H1 (cell line): ENCODE data around the gene HADHB. TPM values are rescaled to one million over a fixed set of nuclear protein-coding genes. Genes with fewer than 3 reads are reported as not detected.

ENCODE experiments used
- CTCF ChIA-PET: fragments of 300-600 bp; sonication (Branson Sonifier 250); formaldehyde crosslinking; loops from one replicate; lab custom pipeline; 2021; ENCODE audit not compliant: partially characterized antibody; lab: Charles Lee
- POLR2A ChIA-PET: fragments of 300-600 bp; sonication (Branson Sonifier 250); formaldehyde crosslinking; loops from one replicate; lab custom pipeline; 2021; ENCODE audit warnings: inconsistent platforms; ENCODE audit not compliant: partially characterized antibody; lab: Charles Lee
- DNase-seq, 2 experiments: peaks; one replicate each; pipeline versions ENCODE4 v3.0.0 to v3.0.0-alpha.2; 2010 to 2022; ENCODE audit warnings: low spot score in 2 of 2, low read depth in 1 of 2, mixed read lengths in 1 of 2
- FAIRE-seq: peaks from 2 replicates; lab custom pipeline; 2011; peaks lifted over from hg19 to GRCh38; lab: Jason Lieb, UNC
- H2AFZ ChIP-seq: 2 replicates; pipeline ENCODE4 v1.8.1; 2012; ENCODE audit warnings: low read length, inconsistent platforms
- H2AK5ac ChIP-seq: 2 replicates; pipeline ENCODE4 v1.6.1; 2013; ENCODE audit warnings: low read depth, low read length
- H2BK120ac ChIP-seq: replicated peaks from 2 replicates; pipeline ENCODE3; 2013; ENCODE audit warnings: low read depth, low read length, inconsistent platforms
- H2BK12ac ChIP-seq: 2 replicates; pipeline ENCODE4 v1.6.1; 2013; ENCODE audit warnings: low read depth, low read length
- H2BK15ac ChIP-seq: 2 replicates; pipeline ENCODE4 v1.6.1; 2013; ENCODE audit warnings: low read length
- H2BK20ac ChIP-seq: 2 replicates; pipeline ENCODE4 v1.6.1; 2013; ENCODE audit warnings: low read length
- H2BK5ac ChIP-seq: 2 replicates; pipeline ENCODE4 v1.6.1; 2013; ENCODE audit warnings: low read depth, low read length
- H3K14ac ChIP-seq: 2 replicates; pipeline ENCODE4 v1.6.1; 2013; ENCODE audit warnings: inconsistent platforms; ENCODE audit not compliant: insufficient read length
- H3K18ac ChIP-seq: 2 replicates; pipeline ENCODE4 v1.6.1; 2013; ENCODE audit warnings: low read length; ENCODE audit errors: extremely low read depth
- H3K23ac ChIP-seq: 2 replicates; pipeline ENCODE4 v1.6.1; 2013; ENCODE audit warnings: inconsistent platforms; ENCODE audit not compliant: insufficient read length
- H3K23me2 ChIP-seq: 2 replicates; pipeline ENCODE4 v1.6.1; 2013; ENCODE audit warnings: low read depth, low read length
- H3K27ac ChIP-seq: 2 replicates; pipeline ENCODE4 v1.6.1; 2011; ENCODE audit warnings: low read depth, low read length, inconsistent platforms
- H3K27me3 ChIP-seq, 4 experiments: replicated peaks in 1 of 4; 1 replicate in 1 of 4; 2 replicates in 3 of 4; pipeline versions ENCODE4 v1.6.1 to v1.8.1; 2011 to 2013; ENCODE audit warnings: low read length in 3 of 4, mild to moderate bottlenecking in 3 of 4, inconsistent platforms in 2 of 4, mixed read lengths in 2 of 4, moderate library complexity in 1 of 4; ENCODE audit not compliant: control insufficient read depth in 3 of 4, insufficient read depth in 3 of 4; ENCODE audit errors: extremely low read depth in 1 of 4
- H3K36me3 ChIP-seq, 4 experiments: 2 replicates each; pipeline versions ENCODE4 v1.6.1 to v1.8.1; 2011 to 2013; ENCODE audit warnings: mild to moderate bottlenecking in 4 of 4, low read length in 3 of 4, moderate library complexity in 2 of 4, control low read depth in 1 of 4, inconsistent platforms in 1 of 4; ENCODE audit not compliant: insufficient read depth in 4 of 4, control insufficient read depth in 2 of 4
- H3K4ac ChIP-seq: replicated peaks from 2 replicates; pipeline ENCODE3; 2013; ENCODE audit warnings: low read length, low read depth, mixed read lengths, inconsistent platforms; ENCODE audit not compliant: insufficient read length
- H3K4me1 ChIP-seq, 4 experiments: replicated peaks in 1 of 4; 1 replicate in 1 of 4; 2 replicates in 3 of 4; pipeline versions ENCODE4 v1.6.1 to v1.8.1; 2011 to 2013; ENCODE audit warnings: low read length in 3 of 4, inconsistent platforms in 2 of 4, mixed read lengths in 1 of 4; ENCODE audit not compliant: insufficient read depth in 4 of 4, control insufficient read depth in 3 of 4
- H3K4me2 ChIP-seq, 2 experiments: 2 replicates each; pipeline versions ENCODE4 v1.6.1 to v1.8.1; 2011 to 2013; ENCODE audit warnings: low read depth in 2 of 2, low read length in 2 of 2, control low read depth in 1 of 2, inconsistent platforms in 1 of 2, mild to moderate bottlenecking in 1 of 2; ENCODE audit not compliant: insufficient read depth in 1 of 2
- H3K4me3 ChIP-seq, 4 experiments: fragments of 200-600, 300-600 bp in 1 of 4; sonication (generic), shearing (Covaris generic), sonication (Bioruptor Twin) in 1 of 4; 2 replicates each; pipeline versions ENCODE4 v1.5.1 to v1.8.1; 2011 to 2016; ENCODE audit warnings: low read length in 4 of 4, low read depth in 3 of 4, control low read depth in 2 of 4, inconsistent platforms in 2 of 4, mild to moderate bottlenecking in 2 of 4, mixed read lengths in 1 of 4, moderate library complexity in 1 of 4; ENCODE audit not compliant: insufficient read depth in 2 of 4; ENCODE audit errors: extremely low read depth in 1 of 4
- H3K56ac ChIP-seq: replicated peaks from 2 replicates; pipeline ENCODE3; 2013; ENCODE audit warnings: low read depth, mild to moderate bottlenecking, mixed read lengths, low read length, inconsistent platforms; ENCODE audit not compliant: insufficient read length
- H3K79me1 ChIP-seq: 2 replicates; pipeline ENCODE4 v1.6.1; 2013; ENCODE audit warnings: low read depth, low read length, control low read depth
- H3K79me2 ChIP-seq, 2 experiments: 2 replicates each; pipeline versions ENCODE4 v1.6.1 to v1.8.1; 2012 to 2013; ENCODE audit warnings: low read length in 2 of 2, mild to moderate bottlenecking in 2 of 2, inconsistent platforms in 1 of 2; ENCODE audit not compliant: insufficient read depth in 2 of 2, control insufficient read depth in 1 of 2
- H3K9ac ChIP-seq, 4 experiments: replicated peaks in 1 of 4; 1 replicate in 1 of 4; 2 replicates in 3 of 4; pipeline versions ENCODE4 v1.6.1 to v1.8.1; 2011 to 2013; ENCODE audit warnings: low read depth in 3 of 4, low read length in 3 of 4, control low read depth in 2 of 4, mild to moderate bottlenecking in 2 of 4, moderate library complexity in 2 of 4, inconsistent platforms in 1 of 4; ENCODE audit errors: extremely low read depth in 1 of 4
- H3K9me3 ChIP-seq, 2 experiments: 2 replicates each; pipeline versions ENCODE4 v1.6.1 to v1.8.1; 2012 to 2013; ENCODE audit warnings: mild to moderate bottlenecking in 2 of 2, moderate library complexity in 2 of 2, control low read depth in 1 of 2, inconsistent platforms in 1 of 2, low read depth in 1 of 2, low read length in 1 of 2, mixed read lengths in 1 of 2; ENCODE audit not compliant: insufficient read depth in 2 of 2
- H4K20me1 ChIP-seq, 2 experiments: replicated peaks in 1 of 2; 2 replicates each; pipeline versions ENCODE3 to v1.8.1; 2011 to 2013; ENCODE audit warnings: inconsistent platforms in 2 of 2, low read length in 2 of 2, mild to moderate bottlenecking in 1 of 2; ENCODE audit not compliant: insufficient read depth in 2 of 2, control insufficient read depth in 1 of 2
- H4K5ac ChIP-seq: 2 replicates; pipeline ENCODE4 v1.6.1; 2013; ENCODE audit warnings: low read length, low read depth, mixed read lengths, inconsistent platforms; ENCODE audit not compliant: insufficient read length
- H4K8ac ChIP-seq: 2 replicates; pipeline ENCODE4 v1.8.0; 2013; ENCODE audit warnings: mild to moderate bottlenecking, moderate library complexity, low read length, inconsistent platforms; ENCODE audit not compliant: insufficient read depth; ENCODE audit errors: extremely low read depth
- H4K91ac ChIP-seq: replicated peaks from 2 replicates; pipeline ENCODE3; 2013; ENCODE audit warnings: low read length, mixed read lengths, inconsistent platforms; ENCODE audit not compliant: insufficient read length
- POLR2AphosphoS5 ChIP-seq: IDR thresholded peaks from 2 replicates; pipeline ENCODE4 v1.6.1; 2011; ENCODE audit warnings: low read depth, low read length
- SP2 ChIP-seq: IDR thresholded peaks from 2 replicates; pipeline ENCODE4 v1.6.1; 2012; ENCODE audit warnings: mild to moderate bottlenecking, low read length, inconsistent platforms
- WGBS, 2 experiments: shearing (Covaris generic) in 1 of 2; methylation state at CpG; one replicate each; pipeline versions ENCODE4 v1.1.6 to v1.1.7; 2013 to 2015; ENCODE audit warnings: low lambda C conversion rate in 2 of 2, mixed read lengths in 2 of 2, inconsistent platforms in 1 of 2, low coverage in 1 of 2, missing lambda C conversion rate in 1 of 2; ENCODE audit not compliant: insufficient replicate concordance in 2 of 2, insufficient coverage in 1 of 2, insufficient read length in 1 of 2; ENCODE audit errors: extremely low coverage in 1 of 2, missing lambda C conversion rate in 1 of 2; 5-methylcytosine and 5-hydroxymethylcytosine counted together
- polyA plus RNA-seq, 7 experiments: library from polyadenylated mRNA; depleted of rRNA in 3 of 7; stranded (reverse) in 5 of 7; unstranded in 2 of 7; fragments of >200 nt in 5 of 7; fragments of 200-250 nt in 2 of 7; gene quantifications; 1 replicate in 5 of 7; 2 replicates in 1 of 7; 4 replicates in 1 of 7; pipeline versions ENCODE4 v1.2.1 to v1.2.3, GENCODE V29; 2011 to 2013; ENCODE audit warnings: missing spikeins in 2 of 7, mixed read lengths in 2 of 7
- total RNA-seq: library from RNA; stranded (reverse); fragmentation: NEBNext Ultra II Directional; extraction: Animal tissue kit (Norgen Biotek cat#: 25700); gene quantifications from 2 replicates; pipeline ENCODE4 v1.2.1, GENCODE V29; 2021
- TF ChIP-seq, protein P1 (sequence below): IDR thresholded peaks from 2 replicates; pipeline ENCODE4 v1.6.1; 2012; ENCODE audit warnings: inconsistent platforms

HADHB gene
- total and polyA plus RNA-seq, 2 of the 8 experiments (the other 6 are each of a cell fraction or from before 2014, with no cell fraction given) = 47.7 to 52.3 TPM

DNA sequence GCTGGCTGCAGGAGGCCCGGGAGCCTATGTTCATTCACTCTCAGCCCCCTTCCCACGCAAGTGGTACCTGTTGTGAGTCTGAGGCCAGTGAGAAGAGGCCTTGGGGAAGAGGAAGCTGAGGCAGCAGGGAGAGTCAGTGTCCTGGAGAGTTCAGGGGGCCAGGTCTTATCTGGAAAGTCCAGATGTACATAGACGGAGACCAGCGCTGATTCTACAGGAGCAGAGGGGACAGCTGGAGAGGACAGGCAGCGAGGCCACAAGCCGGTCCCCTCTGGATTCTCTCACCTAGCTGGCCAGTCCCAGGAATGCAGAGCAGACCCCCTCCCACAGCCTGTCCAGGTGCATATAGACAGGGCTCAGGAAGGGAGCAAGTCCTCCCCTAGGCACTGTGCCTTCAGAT lies 72.1 kb downstream of the HADHB start:
- H3K4me1 ChIP-seq = peaks cover 0 to 7% (median 3%) of the 10 kb centered on the region in 4 experiments; a peak in 4 of 7 replicates
- no peaks in the 10 kb centered on the region for H3K36me3 ChIP-seq
- no peak overlapping the region for H3K23ac ChIP-seq
- no peak overlapping the region for H3K27ac ChIP-seq
- H3K9me3 ChIP-seq = no peaks in the 10 kb centered on the region
- no peak overlapping the region for H2BK20ac ChIP-seq
- no peak overlapping the region for H2BK15ac ChIP-seq
- H2BK120ac ChIP-seq = no peak overlapping the region
- no peak overlapping the region for H4K91ac ChIP-seq
- no peaks in the 10 kb centered on the region for H3K27me3 ChIP-seq
- H2BK12ac ChIP-seq = 0 out of 2 replicates have a peak overlapping the region, but pooled peaks have one; percentile 14
- no peak overlapping the region for H3K4me3 ChIP-seq
- H2AK5ac ChIP-seq = 0 out of 2 replicates have a peak overlapping the region, but pooled peaks have one; percentile 11
- no peak overlapping the region for H3K9ac ChIP-seq
- H4K20me1 ChIP-seq = no peaks in the 10 kb centered on the region
- H4K5ac ChIP-seq = no peak overlapping the region
- no peak for FAIRE-seq
- H3K56ac ChIP-seq = no peak overlapping the region
- TF ChIP-seq SP2 (no peak), POLR2AphosphoS5 (no peak)
- TF ChIP-seq, protein P1, sequence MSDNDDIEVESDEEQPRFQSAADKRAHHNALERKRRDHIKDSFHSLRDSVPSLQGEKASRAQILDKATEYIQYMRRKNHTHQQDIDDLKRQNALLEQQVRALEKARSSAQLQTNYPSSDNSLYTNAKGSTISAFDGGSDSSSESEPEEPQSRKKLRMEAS = no peak
- TF ChIP-seq, all 59 proteins: peak for 0
- Histone ChIP-seq H3K18ac (no peak overlapping the region), H2BK5ac (peak overlapping the region; percentile 35; the same call in 1 of the 2 replicates), H3K23me2 (no peaks in the 10 kb centered on the region), H3K79me2 (no peaks in the 10 kb centered on the region), H2AFZ (no peak overlapping the region), H3K14ac (no peak overlapping the region), H3K4me2 (no peak overlapping the region), H3K79me1 (no peaks in the 10 kb centered on the region), H4K8ac (no peak overlapping the region), H3K4ac (no peak overlapping the region)
- ChIA-PET CTCF (interaction anchor here (0.7 to 3.3 kb wide), 21 partner anchors 9 to 204 kb away, joined by 3 to 17 read pairs (median 4); no protein-coding TSS in a partner anchor), POLR2A (interaction anchor here (0.7 to 5.1 kb wide), 7 partner anchors 8 to 71 kb away, joined by 3 to 35 read pairs (median 4); partner anchors contain the start of genes HADHB and SELENOI)
- 97% methylated on average over 6 of the region's 6 CpGs; no CpG with 5 or more reads in 1 of the 2 experiments for WGBS, 2 experiments
- no peak for DNase-seq
